GM19455 (cell line): ENCODE results near the gene CAMK1D.

Source experiments
- ATAC-seq: cut with Tn5 transposase; IDR thresholded peaks from one replicate; pipeline ENCODE4 v1.9.1; 2021; ENCODE audit not compliant: unreplicated experiment

The CAMK1D gene

GRCh38 chr10:12459762-12460161 is 110.4 kb downstream of the CAMK1D start:
- no peak for ATAC-seq

- no peak for ATAC-seq
These were observed 114.1 kb downstream of the CAMK1D start for GRCh38 chr10:12463459-12463838.

GRCh38 chr10:12465385-12466136 is 116.2 kb downstream of the CAMK1D start:
- no peak for ATAC-seq

- ATAC-seq: no peak
These were observed 117.5 kb downstream of the CAMK1D start for GRCh38 chr10:12466704-12467305.

GRCh38 chr10:12469345-12469744 is 120.0 kb downstream of the CAMK1D start:
- no peak for ATAC-seq

GRCh38 chr10:12470719-12471118 is 121.4 kb downstream of the CAMK1D start:
- no peak for ATAC-seq

- no peak for ATAC-seq
These were observed 121.8 kb downstream of the CAMK1D start for GRCh38 chr10:12471135-12471534.

GRCh38 chr10:12473491-12473890 is 124.1 kb downstream of the CAMK1D start:
- ATAC-seq: no peak

GRCh38 chr10:12474727-12475412 is 125.5 kb downstream of the CAMK1D start:
- ATAC-seq: no peak

GRCh38 chr10:12476656-12477055 is 127.3 kb downstream of the CAMK1D start:
- no peak for ATAC-seq

- ATAC-seq: no peak
These were observed 130.1 kb downstream of the CAMK1D start for GRCh38 chr10:12479437-12479844.

DNA sequence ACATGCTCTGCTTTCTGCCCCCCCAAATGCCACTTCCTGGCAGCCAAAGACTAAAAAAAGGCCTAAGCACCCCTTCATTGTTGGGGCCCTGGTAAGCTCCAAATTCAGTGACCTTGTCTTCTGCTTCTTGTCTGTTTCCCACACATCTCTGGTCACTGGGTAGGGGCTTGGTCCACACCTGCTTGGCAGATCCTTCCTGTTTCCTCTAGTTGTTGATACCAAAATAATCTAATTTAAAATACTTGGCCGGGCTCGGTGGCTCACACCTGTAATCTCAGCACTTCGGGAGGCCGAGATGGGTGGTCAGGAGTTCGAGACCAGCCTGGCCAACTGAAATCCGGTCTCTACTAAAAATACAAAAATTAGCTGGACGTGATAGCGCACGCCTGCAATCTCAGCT is 130.6 kb downstream of the CAMK1D start:
- no peak for ATAC-seq

DNA sequence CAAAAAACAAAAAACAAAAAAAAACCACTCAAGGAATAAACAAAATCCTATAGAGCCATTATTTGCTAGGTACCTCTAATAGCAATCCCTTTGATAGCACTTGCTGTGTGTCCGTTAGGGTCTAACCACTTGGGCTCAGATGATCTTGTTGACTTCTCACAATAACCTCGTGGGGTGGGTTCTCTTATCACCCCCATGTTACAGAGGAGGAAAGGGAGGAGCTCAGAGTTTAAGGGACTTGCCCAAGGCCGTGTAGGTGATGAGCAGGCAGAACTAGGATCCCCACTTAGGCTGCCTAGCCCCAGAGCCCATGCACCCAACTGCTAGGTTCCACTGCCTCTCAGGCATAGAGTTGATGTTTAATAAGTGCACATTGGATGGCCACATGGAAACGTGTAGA is 131.1 kb downstream of the CAMK1D start:
- ATAC-seq: no peak

DNA sequence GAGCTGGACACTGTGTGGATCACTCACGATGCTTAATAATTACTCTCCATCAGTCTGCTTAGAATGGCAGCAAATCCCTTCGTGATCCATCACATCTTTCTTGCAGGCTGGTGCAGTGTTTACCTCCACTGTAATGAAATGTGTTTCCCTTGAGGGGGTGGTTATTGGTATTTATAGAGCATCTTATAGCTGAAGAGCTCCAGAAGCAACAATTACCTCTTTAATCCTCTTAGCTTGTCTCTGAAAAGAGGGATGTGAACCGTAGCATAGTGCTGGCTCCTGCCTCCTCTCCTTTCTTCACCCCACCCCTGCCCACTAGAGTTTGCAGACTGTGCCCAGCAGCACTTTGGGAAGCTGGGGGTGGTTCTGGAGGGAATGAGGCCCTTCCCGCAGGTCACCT is 132.6 kb downstream of the CAMK1D start:
- ATAC-seq: no peak

GRCh38 chr10:12482587-12482986 is 133.2 kb downstream of the CAMK1D start:
- no peak for ATAC-seq

DNA sequence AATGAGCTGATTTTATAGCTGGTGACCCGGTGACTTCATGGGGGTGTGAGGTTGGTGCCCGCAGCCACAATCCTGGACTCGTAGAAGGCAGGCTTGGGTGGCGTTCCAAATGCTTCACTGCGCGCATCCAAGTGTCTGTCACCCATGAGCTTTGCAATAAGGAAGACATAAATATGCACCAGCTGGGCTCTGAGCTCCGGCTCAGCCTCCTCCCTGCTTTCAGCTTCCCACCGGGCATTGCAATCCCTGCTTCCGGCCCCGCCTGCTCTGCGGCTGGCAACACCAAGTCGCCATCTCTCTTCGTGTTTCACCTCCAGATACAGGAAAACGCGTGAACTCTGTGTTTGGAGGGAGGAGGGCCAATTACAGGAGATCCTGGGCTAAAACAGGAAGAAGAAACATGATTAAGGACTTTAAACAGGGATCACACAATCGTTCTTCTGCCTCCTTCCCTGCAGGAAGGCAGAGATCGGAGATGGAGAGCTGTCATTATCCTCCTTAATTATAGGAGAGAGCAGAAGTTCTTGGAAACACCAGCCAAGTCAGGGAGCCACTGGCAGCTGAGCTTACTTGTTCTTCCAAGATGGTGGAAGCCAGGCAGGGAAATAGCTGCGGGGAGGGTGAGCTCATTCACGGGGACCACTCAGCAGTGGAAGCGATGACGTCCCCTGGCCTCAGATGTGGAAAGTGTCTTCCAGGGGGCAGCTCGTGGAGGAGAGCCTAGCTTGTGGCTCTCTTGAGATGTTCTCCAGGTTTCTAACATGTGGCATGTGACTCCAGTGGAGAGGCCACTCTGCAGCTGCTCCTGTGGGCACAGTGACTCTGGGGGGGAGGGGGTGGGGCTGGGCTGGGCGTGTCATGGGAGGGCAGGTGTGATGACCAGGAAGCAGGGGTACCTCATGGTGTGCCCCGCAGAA is 134.9 kb downstream of the CAMK1D start:
- ATAC-seq: no peak

GRCh38 chr10:12484941-12485805 is 135.8 kb downstream of the CAMK1D start:
- peak; percentile 84 for ATAC-seq

- ATAC-seq: no peak
These were observed 138.0 kb downstream of the CAMK1D start for GRCh38 chr10:12487366-12487765.

DNA sequence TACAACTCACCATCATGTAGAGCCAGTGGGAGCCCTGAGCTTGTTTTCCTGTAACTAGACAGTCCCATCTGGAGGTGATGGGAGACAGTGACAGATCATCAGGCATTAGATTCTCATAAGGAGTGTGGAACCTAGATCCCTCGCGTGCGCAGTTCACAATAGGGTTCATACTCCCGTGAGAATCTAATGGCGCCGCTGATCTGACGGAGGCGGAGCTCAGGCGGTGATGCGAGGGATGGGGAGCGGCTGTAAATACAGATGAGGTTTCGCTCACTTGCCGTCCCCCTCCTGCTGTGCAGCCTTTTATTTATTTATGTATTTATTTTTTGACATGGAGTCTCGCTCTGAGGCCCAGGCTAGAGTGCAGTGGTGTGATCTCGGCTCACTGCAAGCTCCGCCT is 139.3 kb downstream of the CAMK1D start:
- no peak for ATAC-seq

GRCh38 chr10:12489357-12489756 is 140.0 kb downstream of the CAMK1D start:
- no peak for ATAC-seq
